EL (cell line): ENCODE results near the gene DOCK1.
"Not testable (repeated sequence)": the region's sequence is repeated elsewhere in the genome, so short reads cannot be mapped to it uniquely, and the experiment has no call there.

ENCODE experiments used
- DNase-seq: peaks from one replicate; pipeline ENCODE4 v3.0.0-alpha.2; 2016

DOCK1 gene

DNA sequence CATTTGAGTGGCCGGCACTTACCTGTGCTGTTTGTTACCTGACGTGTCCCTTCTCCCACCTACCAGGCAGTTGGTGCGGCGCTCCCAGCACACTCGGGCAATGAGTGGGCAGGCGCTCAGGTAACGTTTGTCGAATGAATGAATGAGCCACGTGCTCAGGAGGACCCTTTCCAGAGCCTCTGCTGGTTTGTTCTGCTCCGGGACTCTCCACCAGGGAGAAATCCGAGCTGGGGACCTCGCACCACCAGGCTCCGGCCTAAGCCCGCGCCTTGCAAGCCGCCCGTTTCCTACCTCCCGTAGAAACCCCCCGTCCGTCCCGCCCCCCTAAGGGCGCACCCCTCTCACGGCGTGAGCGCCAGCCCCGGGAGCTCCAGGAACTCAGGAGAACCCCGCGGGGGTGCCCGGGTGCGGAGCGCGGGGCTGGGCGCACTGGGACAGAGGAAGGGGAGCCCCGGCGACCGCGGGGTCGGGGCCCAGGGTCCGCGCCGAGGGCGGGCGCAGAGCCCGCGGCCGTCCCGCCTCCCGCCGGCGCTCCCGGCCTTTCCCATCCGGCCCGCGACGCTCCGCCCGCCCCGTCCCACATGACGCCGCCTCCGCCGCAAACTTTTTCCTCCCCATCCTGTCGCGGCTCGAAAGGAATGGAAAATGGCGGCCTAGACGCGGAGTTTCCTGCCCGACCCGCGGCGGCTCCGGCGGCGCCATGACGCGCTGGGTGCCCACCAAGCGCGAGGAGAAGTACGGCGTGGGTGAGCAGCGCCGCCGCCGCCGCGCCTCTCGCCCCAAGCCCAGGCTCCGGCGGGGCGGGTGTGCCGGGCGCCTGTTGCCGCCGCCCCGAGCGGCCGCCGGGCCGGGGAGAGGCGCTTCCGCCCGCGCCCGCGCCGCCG lies at the start of gene DOCK1:
Gene DOCK1, plus strand, starts transcription at position 611 of the 884 bp plus-strand sequence. Its CDS starts 90 bp downstream, at position 701.
- peak; percentile 81 for DNase-seq

DNA sequence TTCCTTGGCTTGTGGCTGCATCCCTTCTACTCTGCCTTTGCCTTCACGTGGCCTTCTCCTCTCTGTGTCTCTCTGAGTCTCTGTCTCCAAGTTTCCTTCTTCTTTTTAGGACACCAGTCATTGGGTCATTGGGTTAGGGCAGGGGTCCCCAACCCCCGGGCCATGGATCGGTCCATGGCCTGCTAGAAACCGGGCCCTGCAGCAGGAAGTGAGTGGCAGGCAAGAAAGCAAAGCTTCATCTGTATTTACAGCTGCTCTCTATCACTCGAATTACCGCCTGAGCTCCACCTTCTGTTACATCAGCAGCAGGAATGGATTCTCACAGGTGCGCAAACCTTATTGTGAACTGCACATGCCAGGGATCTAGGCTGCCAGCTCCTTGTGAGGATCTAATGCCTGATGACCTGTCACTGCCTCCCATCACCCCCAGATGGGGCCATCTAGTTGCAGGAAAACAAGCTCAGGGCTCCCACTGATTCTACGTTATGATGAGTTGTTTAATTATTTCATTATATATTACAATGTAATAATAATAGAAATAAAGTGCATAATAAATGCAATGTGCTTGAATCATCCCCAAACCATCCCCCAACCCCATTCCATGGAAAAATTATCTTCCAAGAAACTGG lies 47.9 kb upstream of the DOCK1 start:
- DNase-seq, result no peak

DNA sequence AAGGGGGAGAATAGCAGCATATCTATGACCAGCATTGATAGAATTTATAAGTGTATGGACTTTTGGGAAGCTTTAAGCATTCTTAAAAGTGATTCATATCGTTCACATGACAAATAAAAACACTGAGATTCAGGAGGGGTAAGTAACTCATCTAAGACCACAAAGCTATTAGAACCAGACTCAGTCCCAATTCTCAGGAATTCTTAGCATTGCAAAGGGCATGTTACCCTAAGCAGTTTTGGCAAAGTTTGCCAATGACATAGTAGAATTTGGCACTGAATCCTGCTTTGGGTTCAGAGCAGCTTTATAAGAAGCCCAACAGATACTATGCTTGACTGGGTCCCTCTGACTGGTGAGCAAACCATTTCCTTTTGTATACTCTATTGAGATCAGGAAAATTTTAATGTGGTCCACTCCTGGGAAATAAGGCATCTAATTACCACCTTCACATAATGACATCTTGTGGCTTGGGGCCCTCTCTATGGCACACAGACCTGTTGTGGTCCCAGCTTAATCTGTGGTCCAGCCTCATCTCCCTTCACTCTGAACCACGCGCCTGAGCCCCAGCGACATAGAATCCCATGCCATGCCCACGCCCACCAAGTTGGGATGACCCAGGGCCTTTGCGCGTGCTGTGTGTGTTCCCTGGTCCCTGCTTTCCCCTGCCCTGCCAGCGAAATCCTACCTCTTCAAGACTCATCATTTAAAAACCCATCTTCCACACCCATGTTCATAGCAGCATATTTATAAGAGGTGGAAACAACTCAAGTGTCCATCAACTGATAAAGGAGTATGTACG lies 37.5 kb upstream of the DOCK1 start:
- DNase-seq, result peak; percentile 96

DNA sequence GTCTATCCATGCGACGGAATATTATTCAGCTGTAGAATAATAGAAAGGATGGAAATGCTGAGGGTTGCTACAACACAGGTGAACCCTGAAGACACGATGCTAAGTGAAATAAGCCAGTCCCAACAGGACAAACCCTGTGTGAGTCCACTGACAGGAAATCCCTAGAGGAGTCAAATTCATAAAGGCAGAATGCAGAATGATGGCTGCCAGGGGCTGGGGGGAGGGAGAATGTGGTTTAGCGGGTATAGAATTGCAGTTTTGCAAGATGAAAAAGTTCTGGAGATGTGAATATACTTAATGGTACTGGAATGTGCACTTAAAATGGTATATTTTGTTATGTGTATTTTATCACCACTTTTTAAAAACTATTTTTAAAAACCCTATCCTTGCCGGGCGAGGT lies 36.9 kb upstream of the DOCK1 start:
- DNase-seq, result peak; percentile 32

DNA sequence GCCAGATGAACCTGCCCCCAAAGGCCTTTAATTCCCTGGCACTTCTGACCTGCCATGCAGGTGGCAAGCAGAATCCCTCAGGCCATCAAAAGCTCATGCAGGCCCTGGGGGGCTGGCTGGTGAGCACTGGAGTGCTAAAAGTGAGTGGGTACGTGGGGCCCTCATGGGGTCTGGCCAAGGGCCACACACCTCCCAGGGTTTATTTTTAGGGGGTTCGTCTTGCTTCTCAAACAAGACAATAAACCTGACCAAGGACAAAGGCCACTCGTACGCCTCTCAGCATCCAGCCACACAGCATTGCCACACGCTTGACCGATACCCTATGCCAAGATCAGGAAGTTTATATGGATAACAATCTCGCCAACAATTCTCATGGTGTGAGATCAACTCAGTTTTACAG lies 33.1 kb upstream of the DOCK1 start:
- DNase-seq, result no peak

DNA sequence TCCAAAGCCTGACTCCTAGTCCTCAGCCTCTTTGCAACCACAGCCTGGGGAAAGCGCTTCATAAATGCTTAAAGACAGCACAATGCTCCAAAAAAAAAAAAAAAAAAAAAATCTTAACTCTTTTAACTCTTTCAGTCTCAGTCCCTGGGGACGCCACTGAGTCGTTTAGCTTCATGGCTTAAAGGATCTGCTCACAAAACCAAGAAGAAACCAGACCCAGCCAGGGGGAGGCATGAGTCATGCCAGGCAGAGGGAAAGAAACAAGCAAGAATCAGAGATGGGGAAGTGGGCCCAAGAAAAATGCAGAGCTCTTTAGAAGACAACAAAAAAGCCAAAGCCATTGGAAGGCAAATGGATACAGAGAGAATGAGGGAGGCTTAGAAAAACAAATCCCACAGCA lies 32.5 kb upstream of the DOCK1 start:
- peak; percentile 26 for DNase-seq

GRCh38 chr10:126876456-126876855 lies 28.8 kb upstream of the DOCK1 start:
- peak; percentile 12 for DNase-seq

DNA sequence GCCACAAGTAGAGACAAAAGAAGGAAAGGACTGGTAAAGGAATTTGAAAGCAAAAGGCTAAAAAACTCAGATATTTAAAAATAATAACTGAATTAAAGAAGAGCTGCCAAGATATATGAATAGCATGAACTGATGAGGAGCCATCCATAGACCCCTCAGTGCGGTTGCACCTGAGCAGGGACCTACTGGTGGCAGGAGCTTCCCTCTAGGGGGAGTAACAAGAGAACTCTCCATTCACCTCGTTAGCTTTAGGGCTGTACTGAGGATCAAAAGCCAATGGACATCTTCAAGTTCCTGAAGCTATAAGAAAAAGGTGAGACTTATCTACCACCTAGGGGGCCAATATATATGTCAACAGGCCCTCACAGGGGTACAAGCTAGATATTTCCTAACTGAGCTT lies 27.8 kb upstream of the DOCK1 start:
- no peak for DNase-seq

- DNase-seq, result no peak
Observed at GRCh38 chr10:126878594-126878993, 26.6 kb upstream of the DOCK1 start.

DNA sequence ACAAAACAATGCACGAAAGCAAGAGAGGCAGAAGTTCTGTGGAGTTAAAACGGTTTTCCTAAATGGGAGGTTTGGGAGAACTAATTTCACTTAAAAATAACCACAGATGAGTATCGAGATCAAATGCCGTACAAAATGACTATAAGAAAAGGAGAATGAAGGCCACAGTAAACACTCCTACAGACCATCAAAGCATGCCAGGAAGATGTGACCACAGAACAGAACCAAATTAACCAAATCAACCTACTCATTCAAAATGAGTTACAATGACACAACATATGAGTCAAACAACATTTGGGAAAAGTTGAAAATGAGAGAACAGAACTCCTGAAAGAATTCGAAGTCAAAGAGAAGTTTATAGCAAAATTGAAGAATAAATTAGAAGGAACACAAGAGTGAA lies 24.3 kb upstream of the DOCK1 start:
- no peak for DNase-seq

GRCh38 chr10:126882055-126882454 lies 23.2 kb upstream of the DOCK1 start:
- DNase-seq, result not testable (repeated sequence)

DNA sequence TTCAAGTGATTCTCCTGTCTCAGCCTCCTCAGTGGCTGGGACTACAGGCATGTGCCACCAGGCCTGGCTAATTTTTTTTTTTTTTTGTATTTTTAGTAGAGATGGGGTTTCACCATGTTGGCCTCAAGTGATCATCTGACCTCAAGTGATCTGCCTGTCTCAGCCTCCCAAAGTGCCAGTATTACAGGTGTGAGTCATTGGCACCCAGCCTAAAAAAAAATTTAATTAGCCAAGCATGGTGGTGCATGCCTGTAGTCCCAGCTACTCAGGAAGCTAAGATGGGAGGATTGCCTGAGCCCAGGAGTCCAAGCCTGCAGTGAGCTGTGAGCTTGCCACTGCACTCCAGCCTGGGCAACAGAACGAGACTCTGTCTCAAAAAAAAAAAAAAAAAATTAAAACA lies 16.8 kb upstream of the DOCK1 start:
- not testable (repeated sequence) for DNase-seq

DNA sequence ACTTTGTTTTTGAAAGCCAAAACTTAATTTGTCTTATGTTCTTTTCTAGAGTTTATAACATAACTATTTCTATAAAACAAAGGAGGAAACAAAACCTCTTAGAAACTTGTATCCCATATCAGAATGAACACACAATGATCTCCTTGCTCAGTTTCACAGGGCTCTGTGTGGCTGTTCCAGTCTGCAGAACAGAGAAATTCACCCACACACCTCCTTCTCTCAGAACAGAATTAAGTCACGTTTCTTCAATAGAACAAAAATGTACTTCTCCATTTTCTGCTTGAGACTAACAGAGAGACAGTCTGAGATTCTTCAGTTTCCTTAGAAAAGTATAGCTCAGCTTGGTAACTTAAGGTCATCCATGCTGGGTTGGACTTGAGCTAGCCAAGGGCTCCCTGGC lies 15.8 kb upstream of the DOCK1 start:
- no peak for DNase-seq

GRCh38 chr10:126890797-126891196 lies 14.4 kb upstream of the DOCK1 start:
- not testable (repeated sequence) for DNase-seq

DNA sequence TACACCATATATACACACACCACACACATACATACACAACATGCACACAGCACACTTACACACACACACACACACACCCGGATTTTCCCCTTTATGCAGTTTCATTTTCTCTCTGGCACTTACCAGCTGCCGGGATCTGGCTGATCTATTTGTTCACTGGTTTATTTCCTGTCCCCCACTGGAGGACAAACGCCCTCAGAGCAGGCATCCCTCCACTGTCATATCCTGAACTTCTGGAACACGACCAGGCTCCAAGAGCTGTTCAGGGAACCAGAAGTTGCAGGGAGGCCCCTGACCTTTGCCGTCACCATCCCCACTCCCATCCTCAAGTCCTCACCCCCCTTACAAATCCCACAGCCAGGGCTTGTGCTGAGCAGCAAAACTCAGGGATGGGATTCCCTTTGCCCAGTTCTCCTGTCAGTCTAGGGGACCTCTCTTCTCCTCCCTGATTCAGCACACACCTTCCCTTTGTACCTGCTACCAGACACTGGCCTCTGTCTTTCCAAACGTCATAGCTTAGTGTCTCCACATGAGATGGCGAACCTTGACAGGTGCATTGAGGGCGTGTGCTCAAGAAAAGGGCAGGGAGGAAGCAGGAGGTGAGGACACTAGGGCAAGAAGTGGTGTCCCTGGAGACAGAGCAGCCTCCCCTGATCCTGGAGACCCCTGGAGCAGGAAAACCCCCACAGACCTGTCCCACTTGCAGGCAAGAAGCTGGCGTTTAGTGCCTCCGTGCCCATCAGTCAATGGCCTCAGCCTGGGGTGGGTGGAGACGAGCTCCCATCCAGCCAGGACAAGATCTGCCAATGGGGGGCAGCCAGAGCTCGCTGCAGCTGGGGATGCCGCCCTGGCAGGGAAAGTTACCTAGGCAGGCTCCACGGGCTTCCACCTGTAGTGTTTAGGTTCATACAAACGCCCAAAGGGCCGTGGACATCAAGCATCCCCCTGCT lies 12.7 kb upstream of the DOCK1 start:
- no peak for DNase-seq

DNA sequence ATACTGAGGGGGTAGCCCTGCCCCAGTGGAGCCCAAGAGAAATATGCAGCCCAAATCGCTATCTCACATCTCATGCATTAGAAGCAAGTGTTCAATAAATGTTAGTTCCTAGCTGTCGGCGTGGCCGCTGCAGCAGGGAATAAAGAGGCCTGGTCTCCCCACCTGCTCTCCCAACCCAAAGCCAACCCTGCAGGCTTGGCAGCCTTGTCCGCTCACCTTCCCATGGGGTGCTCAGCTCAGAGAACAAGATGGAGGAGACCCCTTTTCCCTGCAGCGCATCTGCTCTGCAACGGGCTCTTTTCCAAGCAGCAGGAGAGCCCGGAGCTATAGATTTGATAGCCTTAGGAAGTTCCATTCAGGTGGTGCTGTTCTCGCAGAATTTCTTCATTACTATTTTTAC lies 12.0 kb upstream of the DOCK1 start:
- DNase-seq, result no peak

DNA sequence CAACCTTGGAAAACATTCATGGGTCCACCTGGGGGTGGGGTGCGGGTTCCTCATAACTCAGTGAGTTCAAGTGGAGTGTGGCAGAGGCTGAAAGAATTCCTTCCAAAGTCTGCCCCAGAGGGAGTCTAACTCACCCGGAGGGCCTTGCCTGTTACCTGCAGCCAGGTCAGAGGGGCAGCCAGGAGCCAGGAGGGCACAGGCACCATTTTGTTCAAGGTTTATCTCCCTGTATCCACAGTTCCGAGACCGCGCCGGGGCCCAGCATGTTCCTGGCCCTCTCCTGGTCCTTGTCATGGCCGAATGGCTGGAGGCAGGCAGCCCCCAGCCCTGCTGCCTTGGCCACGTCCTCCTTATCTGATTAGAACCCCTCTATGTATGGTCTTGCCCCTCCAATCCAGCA lies 11.4 kb upstream of the DOCK1 start:
- DNase-seq, result no peak

DNA sequence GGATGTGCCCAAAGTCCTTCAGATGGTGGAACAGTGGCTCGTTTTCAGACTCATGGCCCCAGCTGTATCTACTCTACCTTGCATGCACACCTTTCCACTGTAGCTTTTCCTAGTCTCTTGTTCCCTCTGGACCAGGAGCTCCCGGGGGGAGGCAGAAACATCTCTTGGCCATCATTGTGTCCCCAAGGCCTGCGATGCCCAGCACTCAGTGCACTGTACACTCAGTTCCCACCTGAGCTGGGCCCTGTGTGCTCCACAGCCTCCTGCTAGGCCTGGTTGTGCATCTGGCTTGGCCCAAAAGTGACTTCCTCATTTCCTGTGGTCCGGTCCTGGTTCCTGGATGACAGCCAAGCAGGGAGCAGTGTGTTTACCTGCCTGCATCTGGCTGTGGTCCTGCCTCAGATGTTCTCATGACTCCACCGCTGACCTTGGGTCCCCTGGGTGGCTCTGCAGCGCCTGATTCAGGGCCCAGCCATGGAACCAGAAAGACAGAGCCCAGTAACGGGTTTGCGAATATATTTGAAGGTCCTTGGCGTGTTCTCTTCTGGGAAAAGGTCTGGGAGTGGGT lies 9.9 kb upstream of the DOCK1 start:
- DNase-seq, result no peak

DNA sequence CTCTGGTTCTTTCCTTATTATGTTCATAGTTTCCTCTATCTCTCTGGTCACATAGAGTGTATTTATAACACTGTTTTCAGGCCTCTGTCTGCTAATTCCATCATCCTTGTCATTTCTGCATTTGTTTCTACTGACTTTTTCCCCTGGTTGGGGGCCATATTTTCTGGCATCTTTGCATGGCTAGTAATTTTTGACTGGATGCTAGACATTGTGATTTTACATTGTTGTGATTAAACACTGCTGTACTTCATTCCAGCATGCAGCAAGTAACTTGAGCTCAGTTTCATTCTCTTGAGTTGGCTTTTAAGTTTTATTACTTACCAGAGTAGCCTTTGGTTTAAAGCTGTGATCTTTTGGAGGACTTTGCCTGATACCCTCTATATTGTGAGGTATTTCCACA lies 6.8 kb upstream of the DOCK1 start:
- no peak for DNase-seq

- DNase-seq, result not testable (repeated sequence)
Observed at GRCh38 chr10:126899529-126899928, 5.7 kb upstream of the DOCK1 start.

DNA sequence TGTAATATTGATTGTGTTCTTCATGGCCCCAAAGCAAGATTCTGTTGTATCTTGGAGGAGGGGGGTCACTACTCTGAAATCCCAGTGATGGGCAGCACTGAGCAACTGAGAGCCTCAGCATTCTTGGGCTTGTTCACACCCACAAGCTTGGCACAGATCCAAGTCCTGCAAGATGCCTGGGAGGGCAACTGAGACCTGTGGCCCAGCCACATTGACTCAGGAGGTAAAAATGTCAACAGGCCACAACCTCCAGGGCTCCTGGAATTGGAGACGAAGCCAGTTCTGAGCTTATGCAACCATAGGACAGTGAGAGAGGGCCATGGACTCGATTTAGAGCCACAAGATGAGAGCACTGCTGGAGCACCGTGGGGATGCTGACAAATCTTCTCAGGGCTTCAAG lies 3.1 kb upstream of the DOCK1 start:
- peak; percentile 93 for DNase-seq
